DOHH2 (cell line): ENCODE data around the gene MYCBPAP.

Experiments
- CTCF ChIP-seq: fragments of 200-600 bp; sonication (generic); IDR thresholded peaks from one replicate; pipeline ENCODE4 v1.5.1; 2014; ENCODE audit warnings: antibody characterized with exemption, mild to moderate bottlenecking, low read depth, low read length; ENCODE audit not compliant: poor library complexity, severe bottlenecking
- EZH2phosphoT487 ChIP-seq: fragments of 200-600 bp; sonication (generic); IDR thresholded peaks from 2 replicates; pipeline ENCODE4 v1.6.1; 2017; ENCODE audit warnings: borderline replicate concordance, mild to moderate bottlenecking, antibody characterized with exemption, low read length, moderate library complexity, mixed read lengths

GRCh38 chr17:50465171-50465570 lies 43.1 kb upstream of the MYCBPAP start:
- TF ChIP-seq CTCF = no peak
- TF ChIP-seq EZH2phosphoT487 = no peak
